Ishikawa (cell line): ENCODE data around the gene UBAC2.

Experiments used
- CEBPB ChIP-seq: IDR thresholded peaks from 2 replicates; pipeline ENCODE4 v1.6.1; 2012
- CREB1 ChIP-seq: IDR thresholded peaks from 2 replicates; pipeline ENCODE4 v1.6.1; 2012; ENCODE audit warnings: low read depth
- EGR1 ChIP-seq: IDR thresholded peaks from 2 replicates; pipeline ENCODE4 v1.6.1; 2012
- EP300 ChIP-seq: IDR thresholded peaks from 2 replicates; pipeline ENCODE4 v1.6.1; 2012; ENCODE audit warnings: borderline replicate concordance
- FOXM1 ChIP-seq: IDR thresholded peaks from 2 replicates; pipeline ENCODE4 v1.6.1; 2012; ENCODE audit warnings: low read depth, borderline replicate concordance
- MAX ChIP-seq: IDR thresholded peaks from 2 replicates; pipeline ENCODE4 v1.6.1; 2012
- NFIC ChIP-seq: IDR thresholded peaks from 2 replicates; pipeline ENCODE4 v1.6.1; 2012
- RAD21 ChIP-seq: IDR thresholded peaks from 2 replicates; pipeline ENCODE4 v1.6.1; 2012; ENCODE audit warnings: low read depth
- REST ChIP-seq: IDR thresholded peaks from 2 replicates; pipeline ENCODE4 v1.6.1; 2012; ENCODE audit warnings: low read depth, mild to moderate bottlenecking
- TAF1 ChIP-seq: IDR thresholded peaks from 2 replicates; pipeline ENCODE4 v1.6.1; 2012; ENCODE audit warnings: low read depth, mild to moderate bottlenecking
- TCF12 ChIP-seq: IDR thresholded peaks from 2 replicates; pipeline ENCODE4 v1.6.1; 2012; ENCODE audit warnings: low read depth
- TEAD4 ChIP-seq: IDR thresholded peaks from 2 replicates; pipeline ENCODE4 v1.6.1; 2012
- USF1 ChIP-seq: IDR thresholded peaks from 2 replicates; pipeline ENCODE4 v1.6.1; 2012
- YY1 ChIP-seq: IDR thresholded peaks from 2 replicates; pipeline ENCODE4 v1.6.1; 2012; ENCODE audit warnings: low read depth
- ZBTB7A ChIP-seq: IDR thresholded peaks from 2 replicates; pipeline ENCODE4 v1.6.1; 2012; ENCODE audit warnings: low read depth

UBAC2 gene

GRCh38 chr13:99282264-99283231 lies 81.9 kb downstream of the UBAC2 start:
- no peak for TF ChIP-seq CEBPB

GRCh38 chr13:99285432-99286182 lies 85.0 kb downstream of the UBAC2 start:
- TF ChIP-seq RAD21 (no peak), TEAD4 (no peak), EP300 (no peak), REST (no peak), EGR1 (no peak), NFIC (no peak), CEBPB (no peak), ZBTB7A (no peak), TAF1 (no peak), FOXM1 (no peak), MAX (no peak), YY1 (no peak), TCF12 (no peak), USF1 (no peak), CREB1 (no peak)

GRCh38 chr13:99287551-99287950 lies 86.9 kb downstream of the UBAC2 start:
- TF ChIP-seq TAF1 = no peak
- TF ChIP-seq REST = no peak
- TF ChIP-seq TEAD4 = no peak
- no peak for TF ChIP-seq TCF12
- no peak for TF ChIP-seq NFIC
- no peak for TF ChIP-seq MAX
- TF ChIP-seq ZBTB7A = no peak
- no peak for TF ChIP-seq YY1
- TF ChIP-seq USF1 = no peak
- TF ChIP-seq CEBPB = no peak
- TF ChIP-seq RAD21 = no peak
- TF ChIP-seq EGR1 = no peak
- TF ChIP-seq EP300 = no peak
- no peak for TF ChIP-seq CREB1
- TF ChIP-seq FOXM1 = no peak

GRCh38 chr13:99288089-99288488 lies 87.4 kb downstream of the UBAC2 start:
- no peak for TF ChIP-seq EP300

DNA sequence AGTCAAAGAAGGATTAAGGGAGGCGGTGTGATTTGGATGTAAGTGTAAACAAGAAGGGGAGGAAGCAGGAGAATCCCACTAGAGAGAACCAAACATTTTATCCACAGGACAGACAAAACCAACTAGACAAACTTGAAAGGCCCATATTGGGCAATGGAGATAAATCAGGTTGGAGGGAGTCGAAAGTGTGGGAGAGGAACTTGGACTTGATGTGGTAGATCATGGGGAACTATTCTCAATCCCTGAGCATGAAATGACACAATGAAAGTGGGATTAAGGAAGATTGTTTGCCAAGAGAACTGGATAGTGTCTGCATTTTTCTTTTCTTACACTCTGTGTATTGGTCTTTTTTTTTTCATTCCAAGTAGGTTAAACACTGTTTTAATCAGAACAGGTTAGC lies 88.6 kb downstream of the UBAC2 start:
- TF ChIP-seq MAX (no peak), USF1 (no peak), RAD21 (no peak), TAF1 (no peak), REST (no peak), EP300 (no peak), CREB1 (no peak), TEAD4 (no peak), CEBPB (no peak), YY1 (no peak), TCF12 (no peak), FOXM1 (no peak), NFIC (no peak), ZBTB7A (no peak), EGR1 (no peak)
